Forelimb muscle (tissue), 1 donor: Measurements from ENCODE around the gene MYOG. TPM values are rescaled to one million over a fixed set of nuclear protein-coding genes. Genes with fewer than 3 reads are reported as not detected.

Experiments
- DNase-seq: peaks from one replicate; pipeline ENCODE4 v3.0.0-alpha.2; 2013; ENCODE audit warnings: low read depth
- polyA plus RNA-seq: library from polyadenylated mRNA; unstranded; fragments of 120-200 nt; gene quantifications from one replicate; pipeline ENCODE4 v1.2.1, GENCODE V29; 2013; ENCODE audit not compliant: insufficient read length

MYOG gene
- polyA plus RNA-seq, 1 donor, result 442 TPM

DNA sequence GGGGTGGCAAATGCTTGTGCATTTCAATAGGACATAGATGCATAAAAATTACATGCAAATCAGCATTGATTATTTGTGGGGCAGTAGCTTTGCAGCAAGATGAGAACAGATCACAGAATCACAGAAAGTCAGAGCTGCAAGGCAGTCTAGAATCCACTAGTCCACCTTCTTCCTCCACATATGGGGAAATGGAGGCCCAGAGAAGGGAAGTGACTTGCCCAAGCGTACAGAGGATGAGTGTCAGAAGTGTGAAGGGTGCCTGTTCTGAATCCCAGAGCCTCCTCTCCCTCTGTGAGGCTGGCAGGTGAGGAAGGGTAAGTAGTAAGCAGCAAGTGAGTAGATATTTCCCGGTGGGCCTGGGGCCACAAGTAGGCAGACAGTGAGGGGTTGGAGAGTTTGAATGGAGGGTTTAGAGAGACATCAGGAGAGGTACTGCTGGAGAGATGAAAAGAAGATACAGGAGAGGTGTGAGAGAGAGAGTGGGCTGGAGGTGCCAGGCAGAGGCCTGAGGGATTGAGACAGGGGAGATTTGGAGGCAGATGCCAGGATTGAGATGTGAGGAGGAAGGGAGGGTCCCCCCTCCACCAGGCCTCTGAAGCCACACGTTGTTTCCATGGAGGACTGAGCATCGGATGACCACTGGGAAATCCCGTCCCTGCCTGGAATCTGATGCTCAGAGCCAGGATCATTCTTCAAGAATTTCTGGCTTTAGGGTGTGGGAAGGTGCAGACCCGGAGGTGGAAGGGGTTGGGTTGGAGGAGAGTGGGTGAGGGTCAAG, 4.8 kb upstream of the MYOG start:
- no peak for DNase-seq

DNA sequence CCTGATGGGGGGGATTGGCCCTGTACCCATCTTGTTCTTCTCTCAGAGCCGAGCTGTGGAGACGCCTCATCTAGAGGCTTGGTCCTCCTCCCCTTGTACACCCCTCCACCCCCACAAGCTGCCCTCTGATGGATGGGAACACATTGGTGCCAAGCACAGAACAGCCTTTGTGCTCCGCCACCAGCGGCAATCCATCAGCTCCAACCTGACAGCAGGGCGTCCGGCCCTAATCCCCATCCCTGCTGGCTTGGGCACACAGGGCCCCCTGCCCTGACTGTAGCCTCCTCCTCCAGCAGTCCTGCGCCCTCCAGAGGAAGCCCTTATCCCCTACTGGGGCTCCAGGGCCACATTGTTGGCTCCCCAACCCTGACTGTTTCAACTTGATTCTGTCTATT, 3.8 kb upstream of the MYOG start:
- DNase-seq, result no peak

DNA sequence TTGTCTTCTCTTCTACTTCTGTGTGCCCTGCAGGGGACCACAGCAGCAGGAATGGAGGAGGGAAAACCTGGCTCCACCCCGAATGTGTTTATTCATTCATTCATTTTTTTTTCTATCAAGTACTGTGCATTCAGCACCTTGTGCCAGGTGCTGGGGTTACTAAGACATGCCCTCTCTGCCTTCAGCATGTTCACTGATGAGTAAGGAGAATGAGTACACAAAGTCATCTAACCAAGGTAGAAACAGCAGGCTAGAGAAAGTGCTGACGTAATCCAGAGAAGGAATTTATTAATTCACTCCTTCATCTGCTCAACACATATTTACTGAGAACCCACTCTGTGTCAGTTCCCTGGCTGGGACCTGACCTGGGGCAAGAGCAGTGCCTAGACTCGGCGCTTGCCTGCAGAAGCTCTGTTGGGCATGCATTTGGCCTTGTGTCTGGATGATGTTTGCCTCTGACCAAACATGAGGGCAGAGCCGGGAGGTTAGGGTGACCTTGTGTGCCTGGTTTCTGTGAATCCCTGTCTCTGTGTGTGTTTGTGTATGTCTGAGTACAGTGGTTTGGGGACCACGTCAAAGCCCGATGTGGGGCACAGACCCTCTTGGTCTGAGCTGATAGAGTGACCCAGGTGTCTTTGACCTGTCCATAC, 3.3 kb upstream of the MYOG start:
- no peak for DNase-seq

DNA sequence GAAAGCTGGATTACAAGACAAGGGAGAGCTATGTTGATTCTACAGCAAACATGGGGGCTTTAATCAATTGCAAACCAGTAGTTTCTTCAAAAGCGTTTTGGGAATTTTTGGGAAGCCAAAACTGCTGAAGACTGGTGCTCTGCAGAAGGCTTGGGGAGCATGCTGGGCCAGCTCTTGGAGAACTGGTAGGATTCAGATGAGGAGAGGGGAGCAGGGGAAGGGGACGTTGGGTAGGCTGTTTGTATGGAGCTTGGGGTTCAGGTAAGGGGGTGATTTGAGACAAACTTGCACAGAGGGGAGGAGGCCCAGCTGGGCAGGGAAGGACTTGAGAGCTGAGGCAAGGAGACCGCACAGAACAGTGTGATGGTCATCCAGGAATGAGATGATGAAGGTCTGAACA, 2.6 kb upstream of the MYOG start:
- no peak for DNase-seq

DNA sequence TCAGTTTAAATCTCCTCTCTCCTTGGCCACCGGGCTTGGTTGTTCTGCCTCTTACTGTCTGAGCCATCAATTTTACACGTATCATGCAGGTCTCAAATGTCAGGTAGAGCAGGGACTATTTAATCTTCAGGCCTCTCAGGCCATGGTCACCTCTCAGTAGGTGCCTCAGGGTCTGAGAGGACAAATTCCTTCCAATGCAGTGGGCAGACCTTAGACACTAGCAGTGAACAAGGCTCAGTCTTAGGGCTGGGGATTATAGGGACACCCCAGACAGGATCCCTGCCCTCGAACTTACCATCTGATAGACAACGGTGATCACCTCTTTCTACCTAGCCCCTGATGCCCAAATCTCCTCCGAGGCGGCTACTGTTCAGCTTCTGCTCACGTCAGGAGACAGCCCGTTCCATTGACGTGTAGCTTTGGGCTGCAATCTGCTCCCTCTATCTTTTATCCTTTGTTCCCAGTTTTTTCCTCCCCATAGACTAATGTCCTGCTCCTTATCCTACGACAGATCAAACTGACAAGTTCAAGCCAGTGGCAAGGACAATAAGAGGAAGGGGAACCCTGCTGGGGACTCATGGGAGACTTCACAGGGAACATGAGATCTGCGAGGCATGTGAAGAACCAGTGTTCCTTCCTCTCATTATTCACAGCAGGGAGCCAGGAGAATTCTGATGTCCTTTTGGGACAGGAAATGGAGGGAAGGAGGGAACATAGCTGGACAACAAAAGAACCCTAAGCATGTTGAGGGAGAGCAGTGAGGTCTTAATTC, 1.4 kb upstream of the MYOG start:
- DNase-seq, result no peak

DNA sequence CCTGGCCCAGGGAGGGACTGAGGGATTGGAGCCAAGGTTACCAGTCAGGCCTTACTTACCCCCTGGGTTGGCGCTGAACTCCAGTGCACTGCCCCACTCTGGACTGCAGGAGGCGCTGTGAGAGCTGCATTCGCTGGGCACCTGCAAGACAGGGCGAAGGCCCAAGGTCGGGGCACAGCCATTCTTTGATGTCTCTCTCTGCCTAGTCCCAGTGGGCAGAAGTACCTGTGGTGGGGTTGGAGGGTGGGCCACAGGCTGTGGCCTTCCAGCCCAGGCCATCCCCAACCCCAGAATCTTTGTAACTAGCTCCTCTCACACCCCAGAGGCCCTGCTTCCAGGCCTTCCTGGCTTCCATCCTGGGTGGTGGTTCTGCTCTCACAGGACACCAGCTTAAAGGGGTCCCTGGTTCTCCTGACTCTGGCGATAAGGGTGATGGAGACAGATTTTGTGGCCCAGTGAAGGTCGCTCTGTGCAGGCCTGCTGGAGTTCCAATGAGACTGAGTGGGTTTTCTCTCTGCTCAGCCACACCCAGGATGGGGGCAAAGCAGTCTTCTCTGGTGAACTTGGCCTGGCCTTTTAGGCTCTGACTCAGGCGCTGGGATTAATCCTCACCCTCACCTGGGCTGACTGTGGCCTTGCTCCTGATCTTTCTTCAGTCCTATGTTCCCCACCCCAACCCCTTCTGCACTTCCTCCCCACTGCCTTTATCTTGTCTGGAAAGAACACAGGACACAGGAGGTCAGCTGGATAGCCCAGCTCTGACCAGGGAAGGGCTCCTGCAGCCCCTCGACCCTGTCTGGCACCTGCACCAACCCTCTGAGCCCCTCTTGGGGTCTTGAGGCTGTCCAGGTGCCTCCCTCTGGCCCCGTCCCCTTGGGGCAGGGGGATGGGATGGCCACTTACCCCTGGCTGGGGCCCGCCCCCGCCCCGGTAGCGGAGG, 954 bp downstream of the MYOG start:
- DNase-seq, result no peak

DNA sequence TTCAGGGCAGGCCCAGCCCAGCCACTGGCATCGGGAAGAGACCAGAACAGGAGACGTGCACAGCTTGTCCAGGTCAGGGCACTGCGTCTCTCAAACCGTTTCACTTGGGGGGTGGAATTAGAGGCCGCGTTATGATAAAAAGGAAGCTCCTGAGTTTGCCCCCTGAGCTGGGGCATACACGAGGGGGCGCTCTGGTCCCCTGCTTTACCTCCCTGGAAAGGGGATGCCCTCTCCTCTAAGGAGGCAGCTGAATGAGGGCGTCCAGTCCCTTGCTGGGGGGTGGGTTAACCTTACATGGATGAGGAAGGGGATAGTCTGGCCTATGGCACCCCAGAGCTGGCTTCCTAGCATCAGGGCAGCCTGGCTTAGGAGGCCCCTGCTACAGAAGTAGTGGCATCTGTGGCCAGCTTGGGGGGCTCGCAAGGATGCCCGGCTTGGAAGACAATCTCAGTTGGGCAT, 2.3 kb downstream of the MYOG start:
- no peak for DNase-seq

DNA sequence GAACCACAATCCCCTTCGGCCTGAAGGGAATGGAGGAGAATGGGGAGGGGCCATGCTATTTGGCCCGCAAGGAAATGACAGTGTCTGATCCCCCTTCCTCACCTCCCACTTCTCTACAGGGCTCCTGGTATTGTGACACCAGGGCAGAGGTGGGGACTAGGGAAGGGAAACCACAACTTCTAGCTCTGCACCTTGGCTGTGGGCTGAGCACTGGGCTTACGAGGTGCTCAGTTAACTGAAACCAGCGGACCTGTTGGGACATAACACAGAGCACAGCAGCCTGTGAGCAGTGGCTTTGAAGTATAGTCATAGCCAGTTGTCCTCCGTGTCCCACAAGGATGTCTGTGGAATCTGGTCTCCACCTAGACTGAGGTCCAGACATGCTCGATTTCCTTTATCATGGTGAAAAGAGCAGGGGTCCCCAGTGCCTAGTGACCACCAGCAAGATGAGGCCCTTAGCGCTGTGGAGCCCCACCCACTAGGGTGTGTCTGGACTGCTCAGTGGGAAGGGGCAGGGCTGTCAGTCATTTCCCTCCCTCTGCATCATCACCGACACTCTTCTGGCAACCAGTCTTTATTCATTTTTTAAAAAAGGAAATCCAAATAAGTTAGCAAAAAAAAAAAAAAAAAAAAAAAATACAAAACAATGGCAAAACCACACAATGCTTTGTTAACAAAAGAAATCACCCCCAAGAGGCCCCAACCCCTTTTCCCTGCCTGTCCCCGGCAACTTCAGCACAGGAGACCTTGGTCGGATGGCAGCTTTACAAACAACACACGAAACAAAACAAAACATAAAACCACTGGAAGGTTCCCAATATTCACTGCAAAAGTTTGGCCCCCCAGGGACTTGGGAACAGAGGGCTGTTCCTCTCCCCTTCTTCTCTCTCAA, 3.0 kb downstream of the MYOG start:
- no peak for DNase-seq

DNA sequence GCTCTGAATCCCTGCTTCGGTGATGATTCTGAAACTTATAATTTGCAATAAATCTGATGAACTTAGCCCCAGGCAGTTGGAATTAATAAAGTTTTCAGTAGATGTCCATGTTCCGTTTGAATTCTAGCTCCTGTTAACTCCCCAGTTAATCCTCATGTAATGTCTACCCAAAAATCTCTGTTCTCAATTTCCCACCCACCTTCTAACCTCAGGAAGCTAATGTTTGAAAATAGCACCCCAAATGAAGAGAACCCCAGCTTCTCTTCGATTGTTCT, 3.6 kb downstream of the MYOG start:
- DNase-seq, result no peak

DNA sequence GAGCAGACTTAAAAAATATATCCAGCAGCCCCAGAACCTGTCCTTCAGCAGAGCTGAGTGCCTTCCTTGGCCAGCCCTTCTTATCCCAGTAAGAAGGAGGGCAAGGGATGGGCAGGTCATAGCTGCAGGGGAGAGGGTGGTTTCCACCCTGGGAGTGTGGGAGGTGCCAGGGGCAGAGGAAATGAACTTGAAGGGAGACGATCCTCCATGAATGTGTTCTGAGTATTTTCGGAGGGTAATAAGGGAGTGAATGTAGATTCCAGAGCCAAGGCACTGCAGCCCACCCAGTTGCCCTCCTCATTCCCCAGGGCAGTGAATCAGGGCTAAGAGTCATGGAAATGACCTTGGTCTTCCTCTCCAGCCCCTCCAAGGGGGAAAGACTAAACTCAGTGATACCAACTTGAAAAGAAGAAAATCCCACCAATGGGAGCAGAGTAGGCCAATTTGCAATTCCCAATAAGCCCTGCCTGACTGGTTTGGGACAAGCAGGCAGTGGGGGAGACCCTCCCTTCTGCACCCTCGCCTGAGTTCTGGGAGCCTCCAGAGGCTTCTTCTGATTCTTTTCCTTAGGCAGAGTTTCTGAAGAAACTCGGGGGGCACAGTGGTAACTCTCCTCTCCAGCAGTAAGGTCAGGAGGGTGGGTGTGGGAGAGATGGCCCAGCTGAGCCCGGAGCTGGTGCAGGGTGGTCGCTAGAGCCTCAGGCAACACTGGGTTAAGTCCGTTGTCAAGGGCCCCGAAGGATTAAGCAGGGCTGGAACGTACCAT, 4.2 kb downstream of the MYOG start:
- DNase-seq, result no peak

DNA sequence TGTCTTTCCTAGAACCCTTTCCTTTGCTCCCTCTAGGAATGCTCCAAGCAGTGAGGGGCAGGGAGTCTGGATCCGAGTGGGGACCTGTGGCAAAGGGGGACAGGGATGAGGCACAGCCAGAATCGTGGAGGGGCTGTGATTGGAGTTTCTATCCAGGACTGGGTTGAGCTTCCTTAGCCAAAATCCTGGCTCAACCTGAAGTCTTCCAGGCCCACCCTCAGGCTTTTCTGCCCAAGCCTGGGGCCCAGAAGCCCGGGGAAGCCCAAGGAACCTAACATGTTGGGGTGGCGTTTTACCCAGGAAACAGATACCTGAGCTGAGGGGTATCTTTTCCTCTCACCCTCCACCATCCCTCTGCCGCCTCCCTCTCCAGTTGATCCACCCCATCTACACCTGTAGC, 5.4 kb downstream of the MYOG start:
- DNase-seq, result no peak

DNA sequence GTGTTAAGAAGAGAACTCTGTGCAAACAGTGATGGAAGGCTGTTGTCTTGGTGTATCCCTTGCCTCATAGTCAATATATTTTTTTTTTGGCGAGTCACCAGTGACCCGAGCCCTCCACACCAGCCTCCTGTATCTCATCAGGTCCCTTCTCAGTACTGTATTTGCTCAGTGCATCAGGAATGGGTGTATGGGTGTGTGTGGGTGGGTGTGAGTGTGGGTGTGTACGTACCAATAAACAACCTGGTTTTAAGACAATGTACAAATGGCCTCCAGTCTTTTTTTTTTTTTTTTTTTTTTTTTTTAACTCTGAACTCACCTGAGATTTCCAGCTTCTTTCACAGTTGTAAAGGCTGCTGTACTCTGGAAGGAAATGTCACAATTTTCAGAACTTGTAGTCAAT, 7.3 kb downstream of the MYOG start:
- no peak for DNase-seq

DNA sequence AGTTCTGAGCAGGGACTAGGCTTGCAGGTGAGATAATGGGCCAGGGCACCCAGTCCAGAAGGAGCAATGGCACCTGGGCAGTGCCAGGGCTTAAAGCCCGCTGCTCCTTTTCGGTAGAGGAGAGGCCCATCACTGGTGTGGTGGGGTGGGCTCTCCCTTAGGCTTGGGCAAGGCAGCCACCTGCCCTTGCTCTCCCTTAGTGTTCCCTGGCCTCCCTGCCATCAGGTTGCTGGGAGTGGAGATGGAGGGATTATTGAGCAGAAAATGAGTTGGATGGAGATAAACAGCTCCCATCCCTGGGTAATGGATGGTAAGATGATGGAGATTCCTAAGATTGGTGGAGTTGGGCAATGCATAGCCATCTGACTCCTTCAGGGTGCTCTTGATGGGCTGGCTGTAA, 7.9 kb downstream of the MYOG start:
- DNase-seq, result no peak

DNA sequence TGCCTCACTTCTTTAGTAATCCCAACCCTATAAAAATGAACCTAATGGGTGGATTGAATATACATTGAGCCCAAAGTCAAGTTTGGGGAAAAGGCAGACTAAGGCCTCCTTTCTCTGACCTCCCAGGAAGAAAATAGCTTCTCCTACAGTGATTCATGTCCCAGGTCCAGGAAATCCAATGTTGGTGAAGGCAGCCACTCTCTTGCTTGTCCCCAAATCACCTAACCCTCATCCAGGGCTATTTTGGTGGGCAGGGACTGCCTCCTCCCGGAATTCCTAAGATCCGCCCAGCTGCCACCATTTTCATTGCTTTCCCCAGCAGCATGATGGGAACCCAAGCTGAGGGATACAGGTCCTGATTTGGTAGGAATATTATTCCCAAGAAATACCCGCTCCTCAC, 8.4 kb downstream of the MYOG start:
- no peak for DNase-seq

DNA sequence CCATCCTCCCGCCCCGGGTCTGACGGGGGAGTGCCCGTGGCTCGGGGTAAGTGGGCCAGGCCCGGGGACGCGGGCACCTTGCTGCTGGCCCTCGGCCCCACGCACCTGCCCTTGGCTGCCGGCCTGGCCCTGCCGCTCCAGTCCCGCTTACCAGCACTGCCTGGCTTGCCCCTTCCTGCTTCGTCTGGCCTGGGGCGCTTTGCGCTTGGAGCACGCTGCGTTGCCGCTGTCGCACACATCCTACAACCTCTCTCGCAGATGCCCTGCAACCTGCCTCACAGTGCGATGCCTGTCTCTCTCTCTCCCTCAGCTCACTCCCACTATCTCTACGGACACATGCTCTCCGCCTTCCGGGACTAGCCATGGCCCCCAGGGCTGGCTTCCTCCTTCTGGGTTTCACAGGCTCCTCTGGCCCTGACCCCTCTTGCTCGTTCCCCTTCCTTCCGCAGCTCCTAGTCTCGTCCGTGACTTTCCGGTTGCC, 9.7 kb downstream of the MYOG start:
- DNase-seq, result no peak

DNA sequence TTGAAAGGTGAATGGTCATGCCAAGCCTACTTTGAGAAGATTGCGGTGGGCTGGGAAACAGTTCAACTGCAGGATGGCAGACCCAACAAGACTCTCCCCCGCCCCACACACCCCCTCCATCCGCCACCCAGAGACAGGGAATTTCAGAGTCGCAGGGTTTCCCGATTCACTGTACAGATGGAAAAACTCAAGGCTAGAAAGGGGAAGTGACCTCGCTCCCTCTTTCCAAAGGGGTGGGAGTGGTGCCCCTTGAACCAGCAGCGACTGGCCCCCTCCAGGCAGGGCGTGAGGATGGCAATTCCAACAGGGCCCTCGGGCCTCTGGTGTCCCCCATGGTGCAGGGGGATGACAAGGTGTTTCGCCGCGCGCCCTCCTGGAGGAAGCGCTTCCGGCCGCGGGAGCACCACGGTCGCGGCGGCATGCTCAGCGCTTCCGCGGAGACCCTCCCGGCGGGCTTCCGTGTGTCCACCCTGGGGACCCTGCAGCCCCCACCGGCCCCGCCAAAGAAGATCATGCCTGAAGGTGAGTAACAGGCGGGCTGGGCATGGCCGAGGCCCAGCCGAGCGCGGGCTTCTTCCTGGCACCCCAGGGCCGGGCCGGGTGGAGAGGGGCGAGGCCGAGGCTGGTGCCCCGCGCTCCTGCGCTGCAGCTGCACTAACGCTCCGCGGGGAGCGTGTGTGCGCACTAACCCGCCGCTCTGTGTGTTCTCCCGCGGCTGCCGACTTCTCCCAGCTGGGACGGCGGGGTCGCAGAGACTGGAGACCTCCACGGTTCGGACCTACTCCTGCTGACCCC, 10.4 kb downstream of the MYOG start:
- DNase-seq, result no peak

DNA sequence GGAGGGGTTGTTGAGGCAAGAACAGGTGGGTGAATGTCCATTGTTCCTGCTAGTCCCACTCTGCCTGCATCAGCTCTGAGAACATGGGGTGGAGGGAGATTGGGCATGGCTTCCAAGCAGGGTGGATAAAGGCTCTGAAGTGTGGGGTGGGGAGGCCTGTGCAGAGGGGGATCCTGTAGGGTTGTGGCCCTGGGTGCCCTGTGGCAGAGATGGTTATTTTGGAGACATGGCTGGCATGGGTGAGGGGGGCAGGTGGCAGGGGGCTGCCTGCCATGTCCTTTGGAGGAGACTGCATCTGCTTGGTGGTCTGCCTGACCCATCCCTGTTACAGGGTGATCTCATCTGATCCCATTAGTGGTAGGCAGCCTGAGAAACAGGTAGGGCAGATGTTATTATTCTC, 11.2 kb downstream of the MYOG start:
- no peak for DNase-seq

DNA sequence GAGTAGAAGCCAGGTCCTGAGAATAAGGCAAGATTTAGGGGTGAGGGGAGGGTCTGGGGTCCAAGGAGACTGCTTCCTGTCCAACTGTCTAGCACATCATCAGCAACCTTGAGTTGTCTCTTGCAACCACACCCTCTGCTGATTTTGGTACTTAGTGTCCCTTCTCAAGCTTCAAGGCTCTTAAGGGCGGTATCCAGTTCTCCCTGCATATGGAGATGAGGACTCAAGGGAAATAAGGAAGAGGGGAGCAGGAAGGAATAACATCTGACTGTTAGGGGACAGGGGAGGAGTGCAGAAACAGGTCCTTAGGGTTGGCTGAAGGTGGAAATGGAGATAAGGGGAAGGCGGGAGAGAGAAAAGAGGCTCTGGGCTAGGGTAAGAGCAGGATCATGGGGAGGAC, 12.3 kb downstream of the MYOG start:
- no peak for DNase-seq

DNA sequence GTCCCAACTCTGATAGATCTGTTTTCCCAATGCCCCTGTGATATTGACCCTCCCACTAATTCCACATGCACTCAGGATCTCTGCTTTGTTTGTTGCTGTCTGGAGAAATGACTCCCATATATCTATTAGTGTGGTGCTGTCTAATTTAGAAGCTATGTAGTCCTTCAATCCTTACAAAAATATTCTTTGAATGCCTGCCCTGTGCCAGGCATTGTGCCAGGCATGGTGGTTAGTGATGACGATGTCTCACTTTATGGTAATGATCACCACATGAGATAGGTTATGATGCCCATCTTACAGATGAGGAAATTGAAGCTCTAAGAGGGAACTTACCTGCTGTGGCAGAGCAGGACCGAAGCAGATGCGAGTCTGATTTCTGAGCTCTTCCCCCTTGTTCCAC, 12.9 kb downstream of the MYOG start:
- no peak for DNase-seq
